Islet precursor cell (in vitro differentiated cells): ENCODE measurements around the gene LNX1.

Experiments used
- DNase-seq: peaks from one replicate; pipeline ENCODE4 v3.0.0-alpha.2; 2018

Gene LNX1

GRCh38 chr4:53598901-53599300 is 7.6 kb upstream of the LNX1 start:
- DNase-seq = no peak

GRCh38 chr4:53598483-53598882 is 7.2 kb upstream of the LNX1 start:
- no peak for DNase-seq

- no peak for DNase-seq
Measured at GRCh38 chr4:53596901-53597300, 5.6 kb upstream of the LNX1 start.

GRCh38 chr4:53595834-53596233 is 4.5 kb upstream of the LNX1 start:
- DNase-seq = no peak

- DNase-seq = no peak
Measured at GRCh38 chr4:53595204-53595603, 3.9 kb upstream of the LNX1 start.

- DNase-seq = no peak
Measured at GRCh38 chr4:53593765-53594164, 2.5 kb upstream of the LNX1 start.

- DNase-seq = peak; percentile 94
Measured at GRCh38 chr4:53592686-53593501, 1.6 kb upstream of the LNX1 start.

- peak; percentile 95 for DNase-seq
Measured at GRCh38 chr4:53592122-53592521, 836 bp upstream of the LNX1 start.

GRCh38 chr4:53590187-53590586 is 1.1 kb downstream of the LNX1 start:
- no peak for DNase-seq

GRCh38 chr4:53589511-53589910 is 1.8 kb downstream of the LNX1 start:
- DNase-seq = no peak

- DNase-seq = no peak
Measured at GRCh38 chr4:53587135-53587534, 4.2 kb downstream of the LNX1 start.

GRCh38 chr4:53586121-53586816 is 5.0 kb downstream of the LNX1 start:
- no peak for DNase-seq

- DNase-seq = no peak
Measured at GRCh38 chr4:53584658-53585057, 6.6 kb downstream of the LNX1 start.

- no peak for DNase-seq
Measured at GRCh38 chr4:53583513-53583912, 7.8 kb downstream of the LNX1 start.

GRCh38 chr4:53582194-53582593 is 9.1 kb downstream of the LNX1 start:
- no peak for DNase-seq

GRCh38 chr4:53580274-53580673 is 11.0 kb downstream of the LNX1 start:
- DNase-seq = no peak

GRCh38 chr4:53579826-53580225 is 11.5 kb downstream of the LNX1 start:
- no peak for DNase-seq

GRCh38 chr4:53576676-53577372 is 14.5 kb downstream of the LNX1 start:
- no peak for DNase-seq

GRCh38 chr4:53576071-53576617 is 15.1 kb downstream of the LNX1 start:
- DNase-seq = no peak

GRCh38 chr4:53575552-53575951 is 15.7 kb downstream of the LNX1 start:
- DNase-seq = no peak

- DNase-seq = no peak
Measured at GRCh38 chr4:53574528-53574927, 16.8 kb downstream of the LNX1 start.

GRCh38 chr4:53573696-53574095 is 17.6 kb downstream of the LNX1 start:
- no peak for DNase-seq

GRCh38 chr4:53572600-53572994 is 18.7 kb downstream of the LNX1 start:
- no peak for DNase-seq
